Ureter (tissue), 1 donor: ENCODE results near the gene DPP8. TPM values are rescaled to one million over a fixed set of nuclear protein-coding genes. Genes with fewer than 3 reads are reported as not detected.
A peak's percentile ranks its signal among the peaks of the same experiment; 100 is the strongest.
"Not testable (repeated sequence)": the region's sequence is repeated elsewhere in the genome, so short reads cannot be mapped to it uniquely, and the experiment has no call there.

Source experiments
- DNase-seq: peaks from one replicate; pipeline ENCODE4 v3.0.0-alpha.2; 2020; ENCODE audit warnings: low spot score
- total RNA-seq: library from RNA; stranded (reverse); gene quantifications from one replicate; pipeline ENCODE4 v1.2.4, GENCODE V29; 2023
- donor health status: DM: yes; HTN: yes; CAD: no.

Gene DPP8
- total RNA-seq, 1 donor from 2014 or later = 52.5 TPM

DNA sequence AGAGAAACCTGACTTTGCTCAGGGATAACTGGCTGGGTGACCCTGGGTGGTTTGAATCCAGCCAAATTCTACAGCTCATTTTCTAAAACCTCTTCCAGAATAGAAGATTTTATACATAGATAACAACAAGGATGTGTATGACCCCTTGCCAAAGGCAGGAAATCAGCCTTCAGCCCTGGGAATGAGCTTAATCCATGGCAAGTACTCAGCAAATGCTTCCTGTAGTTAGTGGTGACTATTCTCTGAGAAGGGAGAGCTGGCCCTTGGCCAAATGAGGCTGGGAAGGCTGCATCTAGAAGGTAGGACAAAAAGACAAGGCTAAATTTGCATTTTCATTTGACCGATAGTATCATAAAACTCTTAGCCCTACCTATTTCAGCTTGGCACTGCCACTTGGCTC is 8.1 kb upstream of the DPP8 start:
- no peak for DNase-seq

DNA sequence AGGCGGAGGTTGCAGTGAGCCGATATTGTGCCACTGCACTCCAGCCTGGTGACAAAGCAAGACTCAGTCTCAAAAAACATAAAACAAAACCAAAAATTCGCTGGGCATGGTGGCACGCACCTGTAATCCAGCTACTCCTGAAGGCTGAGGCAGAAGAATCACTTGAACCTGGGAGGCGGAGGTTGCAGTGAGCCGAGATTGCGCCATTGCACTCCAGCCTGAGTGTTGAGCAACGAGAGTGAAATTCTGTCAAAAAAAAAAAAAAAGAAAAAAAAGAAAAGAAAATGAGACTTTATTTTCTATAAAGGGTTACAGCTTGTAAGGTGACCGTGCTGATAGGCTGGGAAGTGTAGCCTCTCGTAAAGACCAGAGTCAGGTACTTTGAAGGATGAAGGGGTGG is 6.7 kb upstream of the DPP8 start:
- no peak for DNase-seq

DNA sequence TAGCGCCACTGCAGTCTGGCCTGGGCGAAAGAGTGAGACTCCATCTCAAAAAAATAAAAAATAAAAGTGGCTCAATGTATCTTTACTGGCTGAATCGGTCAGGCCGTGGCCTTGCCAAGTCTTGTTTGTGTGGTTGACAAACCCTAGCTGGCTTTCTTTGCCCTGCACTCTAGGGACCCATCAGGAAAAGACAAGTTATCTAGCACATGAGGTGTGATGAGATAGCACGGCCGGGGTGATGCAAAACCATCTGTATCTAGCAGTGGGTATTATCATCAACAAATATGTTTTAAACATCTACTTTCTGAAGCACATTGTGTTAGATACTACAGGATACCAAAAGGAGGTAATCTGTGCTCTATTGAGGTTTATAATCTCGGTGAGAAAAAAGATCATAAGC is 3.9 kb upstream of the DPP8 start:
- DNase-seq = no peak

DNA sequence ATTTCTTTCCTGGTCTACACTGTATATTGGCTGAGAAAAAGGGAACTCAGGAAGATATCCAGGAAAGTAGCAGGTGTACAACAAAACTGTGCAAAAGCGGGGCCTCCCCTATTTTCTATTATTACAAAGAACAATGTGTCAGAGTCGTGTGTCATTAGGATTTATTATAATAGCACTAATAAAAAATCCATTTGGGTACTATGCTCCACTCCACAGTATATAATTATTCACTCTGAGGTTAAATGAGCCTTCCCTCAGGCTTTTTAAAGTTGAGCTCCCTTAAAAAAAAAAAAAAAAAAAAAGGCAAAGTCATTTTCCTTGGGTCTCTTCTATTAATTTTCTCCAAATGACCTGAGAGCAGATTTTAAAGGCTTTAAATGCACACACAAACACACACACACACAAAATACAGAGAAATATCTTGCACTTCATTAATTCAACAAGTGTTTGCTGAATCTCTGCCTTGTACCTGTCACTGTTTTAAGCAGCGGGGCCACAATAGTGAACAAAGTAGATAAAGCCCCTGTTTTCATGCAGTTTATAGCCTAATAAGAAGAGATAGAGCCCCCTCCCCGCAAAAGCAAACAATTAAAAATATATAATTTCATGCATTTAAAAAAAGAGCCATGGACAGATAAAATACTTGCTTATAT is 1.3 kb upstream of the DPP8 start:
- DNase-seq = no peak

DNA sequence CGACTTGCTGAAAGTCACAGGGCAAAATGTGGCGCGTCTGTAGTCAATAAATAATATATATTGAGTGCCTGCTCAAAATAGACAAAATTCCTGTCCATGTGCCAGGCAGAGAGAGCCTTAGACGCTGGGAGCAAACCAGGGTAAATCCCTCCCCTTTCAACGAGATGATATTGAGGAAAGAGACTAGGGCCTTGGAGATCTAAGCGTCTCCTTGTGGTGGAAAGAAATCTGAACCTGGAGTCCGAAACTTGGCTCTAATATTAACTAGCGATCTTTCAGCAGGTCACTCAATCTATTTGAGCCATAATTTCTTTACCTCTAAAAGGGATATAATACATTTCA is 348 bp upstream of the DPP8 start:
- no peak for DNase-seq

DNA sequence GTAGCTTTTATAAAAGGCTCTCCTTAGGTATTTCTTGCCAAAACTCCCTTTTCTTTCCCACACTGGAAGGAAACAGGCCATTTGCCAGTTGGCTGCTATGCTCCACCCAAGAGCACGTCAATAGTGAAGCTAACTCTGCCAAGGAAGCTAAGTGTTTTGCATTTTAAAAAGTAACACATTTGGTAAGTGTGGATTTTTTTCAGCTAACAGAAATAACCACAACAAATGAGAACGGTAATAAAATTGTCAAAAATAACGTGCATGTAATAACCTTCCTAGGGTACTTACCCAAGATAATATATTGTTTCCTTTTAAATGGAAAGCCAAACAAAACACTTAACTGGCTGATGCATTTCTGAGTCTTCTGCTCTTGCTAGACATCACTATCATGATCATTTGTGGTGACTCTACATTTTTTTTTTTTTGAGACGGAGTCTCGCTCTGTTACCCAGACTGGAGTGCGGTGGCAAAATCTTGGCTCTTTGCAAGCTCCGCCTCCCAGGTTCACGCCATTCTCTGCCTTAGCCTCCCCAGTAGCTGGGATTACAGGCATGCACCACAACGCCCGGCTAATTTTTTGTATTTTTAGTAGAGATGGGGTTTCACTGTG is 4.6 kb downstream of the DPP8 start:
- peak; percentile 59 for DNase-seq

DNA sequence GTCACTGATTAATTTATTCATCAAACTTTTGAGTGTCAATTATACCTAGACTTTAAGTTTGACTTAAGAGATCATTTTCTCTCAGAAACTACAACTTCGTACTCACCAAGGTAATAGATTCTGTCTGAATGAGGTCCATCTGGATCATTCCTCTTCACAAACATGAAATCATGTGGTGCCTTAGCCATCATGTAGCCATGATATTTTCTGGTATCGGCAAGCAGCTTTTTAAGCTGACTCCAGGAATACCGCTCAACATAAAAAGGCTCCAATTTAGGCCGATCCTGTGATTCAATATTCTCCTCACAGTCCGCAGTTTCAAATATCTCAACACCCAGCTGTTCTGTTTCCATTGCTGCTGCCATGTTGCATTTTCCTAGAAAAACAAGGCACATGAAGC is 5.3 kb downstream of the DPP8 start:
- no peak for DNase-seq

DNA sequence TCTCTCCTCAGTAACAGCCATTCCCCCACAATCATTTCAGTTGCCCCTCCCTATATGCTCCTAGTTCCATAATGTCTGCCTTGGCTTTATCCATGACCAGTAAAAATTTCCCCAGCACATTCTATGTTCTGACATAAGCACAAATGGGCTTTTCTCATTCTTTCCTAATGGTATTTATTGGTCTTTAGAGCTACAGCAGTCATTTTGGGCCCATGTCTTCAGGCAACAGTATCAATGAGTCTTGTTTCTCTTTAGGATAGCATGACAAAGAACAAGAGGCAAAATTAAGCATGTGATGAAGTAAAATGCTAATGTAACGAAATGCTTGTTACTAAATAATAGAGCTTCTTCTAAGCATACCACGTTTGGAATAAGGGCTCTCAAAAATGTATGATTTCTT is 8.2 kb downstream of the DPP8 start:
- DNase-seq = no peak

DNA sequence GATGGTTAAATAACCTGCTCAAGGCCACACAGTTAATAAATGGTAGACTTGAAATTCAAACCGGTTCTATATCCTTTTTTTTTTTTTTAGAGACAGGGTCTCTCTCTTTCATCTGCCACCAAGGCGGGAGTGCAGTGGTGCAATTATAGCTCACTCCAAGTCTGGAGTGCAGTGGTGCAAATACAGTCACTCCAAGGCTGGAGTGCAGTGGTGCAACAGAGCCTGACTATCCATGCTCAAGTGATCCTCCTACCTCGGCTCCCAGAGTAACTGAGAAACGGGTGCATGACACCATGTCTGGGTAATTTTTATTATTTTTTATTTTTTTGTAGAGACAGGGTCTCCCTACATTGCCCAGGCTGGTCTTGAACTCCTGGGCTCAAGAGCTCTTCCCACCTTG is 23.4 kb downstream of the DPP8 start:
- DNase-seq = no peak

DNA sequence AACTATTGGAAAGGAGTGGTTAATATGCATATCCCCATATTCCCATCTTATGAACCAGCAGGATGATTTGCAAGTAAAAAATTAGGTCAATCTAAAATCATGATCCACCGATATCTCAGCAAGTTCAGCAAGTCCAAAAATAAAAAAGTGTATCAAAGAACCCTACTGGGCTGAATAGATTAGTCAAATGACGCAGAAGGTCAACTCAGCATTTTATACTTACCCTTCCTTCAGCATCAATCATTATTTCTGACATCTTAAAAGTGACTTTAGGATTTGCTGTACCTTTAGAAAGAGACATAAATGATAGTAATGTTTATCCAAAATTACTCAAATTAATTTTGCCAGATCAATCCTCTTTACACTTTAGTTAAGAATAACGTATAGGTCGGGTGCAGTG is 32.6 kb downstream of the DPP8 start:
- no peak for DNase-seq

DNA sequence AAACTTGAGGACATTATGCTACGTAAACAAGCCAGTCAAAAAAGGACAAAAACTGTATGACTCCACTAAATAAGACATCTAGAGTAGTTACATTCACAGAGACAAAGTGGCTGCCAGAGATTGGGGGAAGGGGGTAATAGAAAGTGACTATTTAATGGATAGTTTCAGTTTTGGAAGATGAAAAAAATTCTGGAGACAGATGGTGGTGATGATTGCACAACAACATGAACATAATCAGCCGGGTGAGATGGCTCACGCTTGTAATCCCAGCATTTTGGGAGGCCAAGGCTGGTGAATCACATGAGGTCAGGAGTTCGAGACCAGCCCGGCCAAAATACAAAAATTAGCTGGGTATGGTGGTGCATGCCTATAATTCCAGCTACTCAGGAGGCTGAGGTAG is 40.6 kb downstream of the DPP8 start:
- no peak for DNase-seq

DNA sequence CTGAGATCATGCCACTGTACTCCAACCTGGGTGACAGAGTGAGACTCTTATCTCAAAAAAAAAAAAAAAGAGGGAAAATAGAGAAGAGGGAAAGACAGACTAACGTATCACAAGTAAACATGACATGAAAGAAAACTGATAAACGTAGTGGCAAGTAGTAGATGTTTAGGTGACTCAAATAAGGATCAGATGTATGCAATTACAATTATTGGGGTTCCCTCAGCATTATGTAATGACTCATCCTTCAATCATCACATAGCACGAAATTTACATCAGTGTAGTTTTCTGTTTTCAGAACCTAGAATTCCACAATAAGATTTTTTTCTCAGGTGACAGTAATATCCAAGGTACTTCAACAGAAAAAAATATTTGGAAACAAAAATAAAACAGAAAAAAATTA is 46.6 kb downstream of the DPP8 start:
- DNase-seq = no peak

DNA sequence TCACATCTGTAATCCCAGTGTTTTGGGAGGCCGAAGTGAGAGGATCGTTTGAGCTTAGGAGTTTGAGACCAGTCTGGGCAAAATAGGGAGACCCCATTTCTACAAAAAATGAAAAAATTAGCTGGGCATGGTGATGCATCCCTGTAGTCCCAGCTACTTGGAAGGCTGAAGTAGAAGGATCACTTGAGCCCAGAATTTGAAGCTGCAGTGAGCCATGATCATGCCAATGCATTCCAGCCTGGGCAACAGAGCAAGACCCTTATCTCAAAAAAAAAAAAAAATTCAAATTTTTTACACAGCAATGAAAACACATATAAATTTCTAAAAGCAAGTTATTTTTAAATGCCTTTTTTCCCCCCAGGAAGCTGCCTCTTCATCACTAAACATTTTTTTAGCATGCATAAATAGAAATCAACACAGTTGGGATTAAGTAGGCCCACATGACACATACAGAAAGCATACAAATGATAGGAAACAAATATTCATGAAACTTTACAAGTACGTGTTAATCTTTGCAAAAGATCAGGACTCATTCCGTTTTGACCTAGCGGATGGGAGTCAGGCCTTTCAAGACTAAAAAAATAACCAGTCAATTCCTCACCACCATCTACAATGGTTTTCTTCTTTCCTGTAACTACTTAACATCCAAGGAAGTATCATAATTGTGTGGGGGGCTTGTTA is 49.1 kb downstream of the DPP8 start:
- DNase-seq = no peak

DNA sequence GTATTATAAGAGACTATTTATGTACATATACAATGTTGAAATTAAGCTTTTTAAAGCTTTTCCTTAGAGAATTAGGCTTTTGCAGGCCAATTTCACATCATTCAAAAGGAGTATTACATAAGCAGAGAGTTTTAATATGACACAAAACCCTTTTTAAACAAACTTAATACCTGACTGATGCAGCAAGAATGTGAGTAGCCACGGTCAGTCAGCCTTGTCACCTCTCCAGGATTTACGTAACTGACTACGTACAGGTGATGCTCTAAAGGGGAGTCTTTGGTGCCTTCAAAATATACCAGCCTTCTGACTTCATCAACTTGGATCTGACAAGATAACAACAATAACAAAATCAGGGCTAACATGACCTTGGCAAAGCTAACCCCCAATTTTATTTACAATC is 50.6 kb downstream of the DPP8 start:
- DNase-seq = no peak

DNA sequence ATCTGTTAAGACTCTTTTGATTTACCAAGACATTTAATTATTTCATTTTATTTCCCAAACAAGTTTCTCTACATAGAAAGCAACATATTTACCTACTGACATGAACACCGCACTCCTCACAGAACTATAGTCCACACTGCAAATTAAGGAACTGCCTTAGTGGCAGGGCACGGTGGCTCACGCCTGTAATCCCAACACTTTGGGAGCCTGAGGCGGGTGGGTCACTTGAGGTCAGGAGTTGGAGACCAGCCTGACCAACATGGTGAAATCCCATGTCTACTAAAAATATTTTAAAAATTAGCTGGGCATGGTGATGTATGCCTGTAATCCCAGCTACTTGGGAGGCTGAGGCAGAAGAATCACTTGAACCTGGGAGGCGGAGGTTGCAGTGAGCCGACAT is 54.4 kb downstream of the DPP8 start:
- not testable (repeated sequence) for DNase-seq

DNA sequence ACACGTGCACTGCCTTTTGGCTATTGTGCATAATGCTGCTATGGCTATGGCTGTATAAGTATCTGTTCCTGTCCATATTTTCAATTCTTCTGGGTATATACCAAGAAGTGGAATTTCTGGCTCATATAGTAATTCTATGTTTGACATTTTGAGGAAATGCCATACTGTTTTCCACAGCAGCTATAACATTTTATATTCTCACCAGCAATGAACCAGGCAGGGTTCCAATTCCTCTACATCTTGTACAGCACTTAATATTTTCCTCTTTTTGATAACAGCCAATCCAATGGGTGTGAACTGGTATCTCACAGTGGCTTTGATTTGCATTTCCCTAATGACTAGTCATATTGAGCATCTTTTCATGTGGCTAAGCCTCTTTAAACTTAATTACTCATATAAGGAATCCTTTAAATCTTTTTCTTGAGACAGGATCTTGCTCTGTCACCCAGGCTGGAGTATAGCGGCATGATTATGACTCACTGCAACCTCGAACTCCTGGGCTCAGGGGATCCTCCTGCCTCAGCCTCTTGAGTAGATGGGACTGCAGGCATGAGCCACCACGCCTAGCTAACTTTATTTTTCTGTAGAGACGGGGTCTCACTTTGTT is 56.6 kb downstream of the DPP8 start:
- no peak for DNase-seq

DNA sequence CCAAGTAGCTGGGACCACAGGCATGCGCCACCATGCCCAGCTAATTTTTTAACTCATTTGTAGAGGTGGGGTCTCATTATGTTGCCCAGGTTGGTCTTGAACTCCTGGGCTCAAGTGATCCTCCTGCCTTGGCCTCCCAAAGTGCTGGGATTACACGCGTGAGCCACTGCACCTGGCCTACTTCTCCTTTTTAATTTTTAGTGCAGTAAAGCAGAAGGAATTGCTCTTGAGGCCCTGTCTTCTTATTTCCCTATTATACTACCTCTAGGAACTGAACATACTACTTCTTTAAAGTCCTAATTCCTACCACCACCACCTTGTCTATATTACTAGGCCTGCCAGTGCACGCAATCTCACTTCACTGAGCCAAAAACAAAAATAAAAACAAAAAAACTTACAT is 62.2 kb downstream of the DPP8 start:
- not testable (repeated sequence) for DNase-seq

DNA sequence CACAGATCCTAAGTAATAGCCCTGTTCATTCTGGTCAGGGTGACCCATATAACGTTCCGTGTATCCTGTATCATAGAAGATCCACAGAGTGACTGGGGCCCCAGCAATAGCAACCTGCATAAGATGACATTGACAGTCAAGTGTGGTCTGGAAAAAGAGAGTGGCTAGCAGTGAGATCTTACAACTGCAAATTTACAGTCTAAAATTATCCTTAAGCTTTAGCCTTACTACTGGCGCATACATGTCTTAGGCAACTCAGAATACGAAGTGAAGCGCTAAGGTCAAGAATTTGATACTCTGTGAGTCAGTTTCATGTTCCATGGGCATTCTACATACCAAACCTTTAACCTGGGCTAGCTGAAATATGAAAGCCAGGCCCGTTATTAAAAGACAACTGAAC is 65.5 kb downstream of the DPP8 start:
- DNase-seq = no peak

DNA sequence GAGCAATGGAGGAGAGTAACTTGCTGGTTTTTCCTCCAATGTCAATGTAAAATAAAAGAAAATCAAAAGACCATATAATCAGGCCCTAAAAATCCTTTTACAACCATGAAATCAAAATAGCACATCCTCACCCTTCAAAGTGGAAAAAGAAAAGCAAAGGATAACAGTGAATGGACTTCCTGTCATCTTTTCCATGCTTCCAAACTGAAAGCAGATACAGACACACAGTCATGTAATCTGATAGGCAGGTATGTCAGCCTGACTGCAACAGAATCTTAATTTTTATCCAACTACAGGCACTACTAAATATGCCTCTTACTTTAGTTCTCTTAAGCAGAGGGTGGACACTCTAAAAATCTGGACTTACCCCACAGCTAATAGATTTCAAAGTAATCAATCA is 66.9 kb downstream of the DPP8 start:
- DNase-seq = no peak

DNA sequence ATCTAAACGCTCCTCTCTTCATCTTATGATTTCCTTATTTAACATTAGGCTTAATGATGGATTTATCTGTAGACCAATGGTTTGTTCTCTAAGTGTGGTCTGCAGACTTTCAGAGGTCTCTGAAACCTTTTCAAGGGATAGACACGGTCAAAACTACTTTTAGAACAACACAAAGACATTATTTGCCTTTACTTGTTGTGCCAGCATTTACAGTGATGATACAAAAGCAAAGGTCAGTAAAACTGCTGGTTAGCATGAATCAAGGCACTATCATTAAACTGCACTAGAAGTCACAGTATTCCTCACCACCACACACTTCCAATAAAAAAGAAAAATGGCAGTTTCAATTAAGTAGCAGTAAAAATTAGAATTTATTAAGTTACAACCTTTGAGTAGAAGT is 70.3 kb downstream of the DPP8 start:
- no peak for DNase-seq

DNA sequence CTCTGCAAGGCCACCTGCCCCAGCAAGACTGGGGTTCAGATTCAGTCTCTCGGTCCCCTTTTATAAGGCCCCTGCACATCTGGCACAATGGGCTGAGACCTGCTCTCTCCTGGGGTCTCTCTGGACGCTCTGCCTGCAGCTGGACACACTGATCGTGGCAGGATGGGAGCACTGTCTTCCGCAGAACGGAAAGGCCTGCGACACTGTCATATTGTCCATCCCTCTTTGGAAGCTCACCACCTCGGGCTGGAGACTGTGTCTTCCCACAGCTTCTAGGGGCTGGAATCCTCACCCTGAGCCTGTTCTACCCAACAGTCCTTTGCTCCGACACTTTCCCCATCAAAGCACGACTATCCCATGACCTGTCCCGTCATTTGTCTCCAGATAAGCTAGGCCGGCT is 83.3 kb downstream of the DPP8 start:
- DNase-seq = peak; percentile 34

DNA sequence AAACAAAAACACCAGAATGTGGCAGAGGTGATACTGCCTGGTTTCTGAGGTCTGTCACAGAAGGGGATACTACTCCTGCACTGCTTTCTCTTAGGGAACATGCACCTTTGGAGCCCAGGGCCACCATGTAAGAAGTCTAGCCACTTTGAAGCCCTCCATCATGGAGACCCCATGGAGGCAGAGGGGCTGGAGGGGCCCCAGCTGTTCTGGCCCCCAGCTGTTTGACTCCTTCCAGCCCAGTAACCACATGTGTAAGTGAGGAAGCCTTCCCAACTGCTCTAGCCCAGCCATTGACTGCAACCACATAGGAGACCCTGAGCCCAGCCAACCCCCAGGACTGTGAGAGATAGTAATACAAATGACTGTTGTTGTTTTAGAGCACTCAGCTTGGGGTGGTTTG is 85.8 kb downstream of the DPP8 start:
- DNase-seq = peak; percentile 14

DNA sequence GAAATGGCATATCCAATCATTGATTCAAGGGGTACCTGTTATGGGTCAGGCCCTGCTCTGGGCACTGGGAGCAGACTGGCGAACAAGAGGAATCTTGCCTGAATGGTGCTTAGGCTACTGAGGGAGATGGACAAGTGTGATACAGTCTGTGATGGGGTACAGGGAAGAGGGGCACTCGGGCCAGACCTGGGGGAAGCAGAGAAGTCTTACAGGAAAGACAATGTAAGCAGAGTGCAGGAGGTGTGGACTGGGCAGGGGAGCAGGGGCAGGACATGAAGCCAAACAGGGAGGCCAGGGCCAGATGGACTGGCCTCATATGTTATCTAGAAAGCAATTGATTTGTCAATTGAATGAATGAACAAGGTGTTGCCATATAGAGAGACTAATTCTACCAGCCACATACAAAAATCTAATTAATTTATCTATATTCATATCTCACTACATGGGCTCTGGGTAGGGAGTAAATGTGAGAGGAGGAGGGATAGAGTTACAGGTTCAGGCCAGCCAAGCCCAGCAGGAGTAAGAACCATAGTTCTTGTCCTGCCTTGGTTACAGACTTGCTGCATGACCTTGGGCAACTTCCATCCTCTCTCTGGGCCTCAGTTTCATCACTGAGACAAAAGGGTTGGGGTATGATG is 91.2 kb downstream of the DPP8 start:
- DNase-seq = peak; percentile 32
